ENCODE results near the gene CCDC178.

The CCDC178 gene

DNA sequence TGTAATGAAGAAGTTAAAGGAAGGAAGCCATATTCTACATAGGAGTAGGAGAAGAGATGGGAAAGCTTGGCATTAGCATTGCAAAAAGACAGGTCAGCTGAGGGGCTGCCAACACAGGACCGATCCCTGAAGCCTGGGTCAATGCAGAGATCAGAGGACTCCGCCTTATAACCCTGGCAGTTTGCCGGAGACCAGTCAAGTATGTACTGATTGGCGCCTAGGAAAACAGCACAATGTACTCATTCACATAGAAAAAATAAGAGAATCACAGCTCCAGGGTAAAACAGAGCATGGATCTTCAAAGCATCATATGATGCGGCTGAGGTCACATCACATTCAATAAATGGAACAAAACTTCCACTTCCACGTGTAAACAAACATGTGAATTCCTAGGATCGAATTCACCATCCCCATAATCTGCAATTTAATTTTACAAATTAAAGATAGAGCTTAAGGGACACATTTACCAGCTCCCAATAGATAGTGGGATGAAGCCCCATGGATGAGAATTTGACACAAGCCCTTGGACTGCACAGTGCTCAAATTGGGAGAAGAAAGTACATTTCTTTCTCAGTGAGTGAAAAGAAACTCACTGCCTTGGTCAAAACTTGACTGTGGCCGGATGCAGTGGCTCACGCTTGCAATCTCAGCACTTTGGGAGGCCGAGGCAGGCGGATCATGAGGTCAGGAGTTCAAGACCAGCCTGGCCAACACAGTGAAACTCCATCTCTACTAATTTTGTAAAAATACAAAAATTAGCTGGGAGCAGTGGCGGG, 532.7 kb downstream of the CCDC178 start:
- no peak for FAIRE-seq
- TF ChIP-seq POLR2A (IDR thresholded peaks at IDR 0.05; ENCODE audit: low read depth, low read length): no peak
- DNase-seq (ENCODE audit: insufficient read length, low spot score): no peak

DNA sequence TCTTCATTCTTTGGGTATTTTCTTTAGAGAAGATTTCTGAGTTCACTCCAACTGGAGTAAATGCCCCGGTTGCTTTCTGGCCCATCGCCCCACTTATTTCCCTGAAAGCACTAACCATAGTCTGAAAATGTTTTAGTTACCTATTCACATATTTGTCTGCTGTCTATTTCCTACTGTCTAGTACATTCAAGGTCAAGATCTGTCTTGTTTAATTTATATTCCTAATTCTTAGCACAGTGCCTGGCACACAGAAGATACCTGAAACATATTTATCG, 533.3 kb downstream of the CCDC178 start:
- TF ChIP-seq POLR2A (IDR thresholded peaks at IDR 0.05; ENCODE audit: low read depth, low read length): no peak
- DNase-seq (ENCODE audit: insufficient read length, low spot score): no peak
- no peak for FAIRE-seq

DNA sequence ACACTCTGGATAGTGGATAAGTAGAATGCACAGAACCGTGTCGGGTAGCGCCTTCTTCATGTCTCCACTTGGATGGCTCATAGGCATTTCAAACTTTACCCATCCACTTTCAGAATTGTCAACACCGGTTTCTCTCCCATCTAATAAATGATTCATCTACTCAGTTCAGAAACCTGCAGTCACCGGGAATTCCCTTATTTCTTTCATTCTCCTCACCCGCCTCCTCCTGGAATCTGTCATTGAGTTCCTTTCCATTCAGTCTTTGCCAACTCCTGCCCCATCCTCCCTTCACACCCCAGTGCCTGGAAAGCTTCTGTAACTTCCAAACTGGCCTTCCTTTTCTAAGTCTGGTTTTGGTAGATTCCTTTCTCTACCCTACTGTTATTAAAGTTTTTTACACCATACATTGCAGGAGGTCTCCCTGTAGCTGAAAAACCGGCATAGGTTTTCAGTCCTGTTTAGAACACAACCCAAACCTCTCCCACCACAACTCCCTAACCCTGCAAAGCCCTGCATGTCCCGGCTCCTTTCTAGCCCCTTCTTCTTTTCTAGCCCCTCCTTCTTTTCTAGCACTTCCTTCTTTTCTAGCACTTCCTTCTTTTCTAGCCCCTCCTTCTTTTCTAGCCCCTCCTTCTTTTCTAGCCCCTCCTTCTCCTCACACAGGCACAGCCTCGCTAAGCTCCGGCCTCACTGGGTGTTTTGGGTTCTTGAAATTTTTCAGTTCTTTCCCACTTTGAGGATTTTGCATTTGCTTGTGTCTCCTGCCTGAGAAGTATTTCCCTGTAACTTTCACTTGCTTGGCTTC, 533.8 kb downstream of the CCDC178 start:
- DNase-seq (ENCODE audit: insufficient read length, low spot score) (no peak), FAIRE-seq (no peak)
- TF ChIP-seq POLR2A (IDR thresholded peaks at IDR 0.05; ENCODE audit: low read depth, low read length): no peak

DNA sequence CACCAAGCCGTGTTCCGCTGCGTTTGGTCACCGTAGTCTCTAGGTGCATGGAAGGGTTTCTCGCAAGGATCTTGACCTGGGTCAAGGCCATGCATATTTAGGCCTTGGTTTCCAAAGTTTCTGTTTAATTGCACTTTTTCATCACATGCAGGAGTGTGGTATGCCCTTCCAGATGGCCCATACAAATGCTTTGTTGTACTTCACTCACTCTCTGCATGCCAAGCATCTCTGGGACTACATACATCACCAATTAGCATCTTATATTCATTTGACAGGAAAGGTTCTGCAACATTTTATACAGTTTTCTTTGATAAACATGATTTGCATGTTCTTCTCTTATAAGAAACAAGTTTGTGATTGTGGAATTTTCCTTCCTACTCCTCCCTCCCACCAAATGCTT, 534.9 kb downstream of the CCDC178 start:
- FAIRE-seq (no peak), DNase-seq (ENCODE audit: insufficient read length, low spot score) (no peak)
- no peak for TF ChIP-seq POLR2A (IDR thresholded peaks at IDR 0.05; ENCODE audit: low read depth, low read length)

- FAIRE-seq: no peak
- TF ChIP-seq POLR2A (IDR thresholded peaks at IDR 0.05; ENCODE audit: low read depth, low read length): no peak
- DNase-seq (ENCODE audit: insufficient read length, low spot score): no peak
Observed at GRCh38 chr18:32902568-32903330, 537.8 kb downstream of the CCDC178 start.

GRCh38 chr18:32899819-32900218, 540.7 kb downstream of the CCDC178 start:
- FAIRE-seq (no peak), DNase-seq (ENCODE audit: insufficient read length, low spot score) (no peak)
- no peak for TF ChIP-seq POLR2A (IDR thresholded peaks at IDR 0.05; ENCODE audit: low read depth, low read length)

DNA sequence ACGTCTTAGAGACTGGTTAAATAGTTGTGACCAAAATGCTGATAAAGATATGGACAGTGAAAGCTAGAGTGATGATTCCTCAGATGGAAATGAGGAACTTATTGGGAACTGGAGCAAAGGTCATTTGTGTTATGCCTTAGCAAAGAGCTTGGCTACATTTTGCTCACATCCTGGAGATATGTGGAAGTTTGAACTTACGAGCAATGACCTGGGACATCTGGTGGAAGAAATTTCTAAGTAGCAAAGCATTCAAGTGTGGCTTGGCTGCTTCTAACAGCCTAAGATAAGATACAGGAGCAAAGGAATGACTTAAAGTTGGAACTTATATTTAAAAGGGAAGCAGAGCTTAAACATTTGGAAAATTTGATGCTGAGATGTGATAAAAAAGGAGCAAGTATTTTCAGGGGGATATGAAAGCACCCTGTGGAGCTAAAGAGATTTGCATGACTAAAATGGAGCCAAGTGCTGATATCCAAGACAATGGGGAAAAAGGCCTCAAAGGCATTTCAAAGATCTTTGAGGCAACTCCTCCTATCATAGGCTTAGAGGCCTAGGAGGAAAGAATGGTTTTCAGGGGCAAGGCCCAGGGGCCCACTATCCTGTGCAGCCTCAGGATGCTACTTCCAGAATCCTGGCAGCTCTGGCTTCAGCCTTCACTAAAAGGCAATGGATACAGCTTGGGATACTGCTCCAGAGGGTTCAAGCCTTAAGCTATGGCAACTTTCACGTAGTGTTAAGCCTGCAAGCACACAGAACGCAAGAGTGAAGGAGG, 543.6 kb downstream of the CCDC178 start:
- TF ChIP-seq POLR2A (IDR thresholded peaks at IDR 0.05; ENCODE audit: low read depth, low read length): no peak
- no peak for FAIRE-seq
- DNase-seq (ENCODE audit: insufficient read length, low spot score): no peak

GRCh38 chr18:32893915-32894314, 546.6 kb downstream of the CCDC178 start:
- FAIRE-seq: no peak
- DNase-seq (ENCODE audit: insufficient read length, low spot score): no peak
- no peak for TF ChIP-seq POLR2A (IDR thresholded peaks at IDR 0.05; ENCODE audit: low read depth, low read length)

DNA sequence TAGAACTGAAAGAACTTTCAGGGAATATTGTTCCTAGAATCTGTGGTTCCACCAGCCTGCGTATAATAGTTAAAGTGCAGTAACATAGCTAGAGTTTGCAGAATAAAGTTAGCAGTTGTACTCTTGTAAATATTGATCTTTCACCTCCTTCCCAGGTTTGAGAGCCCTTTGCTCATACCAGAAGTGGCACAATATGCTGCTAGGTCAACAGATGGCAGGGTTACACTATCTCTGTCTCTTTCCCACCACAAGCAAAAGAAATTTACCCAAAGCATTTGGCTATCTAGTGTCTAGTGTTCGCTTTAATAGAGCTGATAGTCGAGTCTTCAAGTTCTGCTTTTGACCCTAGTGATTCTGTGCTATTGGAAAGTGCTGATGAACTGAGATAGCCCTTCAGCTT, 548.7 kb downstream of the CCDC178 start:
- FAIRE-seq (no peak), DNase-seq (ENCODE audit: insufficient read length, low spot score) (no peak)
- no peak for TF ChIP-seq POLR2A (IDR thresholded peaks at IDR 0.05; ENCODE audit: low read depth, low read length)

DNA sequence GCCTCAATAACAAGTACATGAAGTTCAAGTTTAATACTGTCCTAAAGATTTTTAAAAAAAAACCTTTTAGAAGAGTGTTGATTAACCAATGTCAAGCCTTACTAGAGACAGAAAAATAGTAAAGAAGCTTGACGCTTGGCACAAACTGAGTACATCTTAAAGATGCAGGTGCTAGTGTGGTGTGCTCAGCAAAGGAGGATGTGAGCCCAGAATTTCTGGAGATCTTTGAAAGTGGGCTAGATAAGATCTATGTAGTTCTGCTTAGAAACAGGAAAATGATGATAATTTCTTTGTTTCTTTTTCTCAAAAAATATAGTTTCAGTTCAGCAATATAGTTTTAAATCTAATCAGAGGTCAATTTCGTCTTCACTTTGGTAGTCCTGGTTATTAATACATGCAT, 549.4 kb downstream of the CCDC178 start:
- DNase-seq (ENCODE audit: insufficient read length, low spot score) (no peak), FAIRE-seq (no peak)
- no peak for TF ChIP-seq POLR2A (IDR thresholded peaks at IDR 0.05; ENCODE audit: low read depth, low read length)

DNA sequence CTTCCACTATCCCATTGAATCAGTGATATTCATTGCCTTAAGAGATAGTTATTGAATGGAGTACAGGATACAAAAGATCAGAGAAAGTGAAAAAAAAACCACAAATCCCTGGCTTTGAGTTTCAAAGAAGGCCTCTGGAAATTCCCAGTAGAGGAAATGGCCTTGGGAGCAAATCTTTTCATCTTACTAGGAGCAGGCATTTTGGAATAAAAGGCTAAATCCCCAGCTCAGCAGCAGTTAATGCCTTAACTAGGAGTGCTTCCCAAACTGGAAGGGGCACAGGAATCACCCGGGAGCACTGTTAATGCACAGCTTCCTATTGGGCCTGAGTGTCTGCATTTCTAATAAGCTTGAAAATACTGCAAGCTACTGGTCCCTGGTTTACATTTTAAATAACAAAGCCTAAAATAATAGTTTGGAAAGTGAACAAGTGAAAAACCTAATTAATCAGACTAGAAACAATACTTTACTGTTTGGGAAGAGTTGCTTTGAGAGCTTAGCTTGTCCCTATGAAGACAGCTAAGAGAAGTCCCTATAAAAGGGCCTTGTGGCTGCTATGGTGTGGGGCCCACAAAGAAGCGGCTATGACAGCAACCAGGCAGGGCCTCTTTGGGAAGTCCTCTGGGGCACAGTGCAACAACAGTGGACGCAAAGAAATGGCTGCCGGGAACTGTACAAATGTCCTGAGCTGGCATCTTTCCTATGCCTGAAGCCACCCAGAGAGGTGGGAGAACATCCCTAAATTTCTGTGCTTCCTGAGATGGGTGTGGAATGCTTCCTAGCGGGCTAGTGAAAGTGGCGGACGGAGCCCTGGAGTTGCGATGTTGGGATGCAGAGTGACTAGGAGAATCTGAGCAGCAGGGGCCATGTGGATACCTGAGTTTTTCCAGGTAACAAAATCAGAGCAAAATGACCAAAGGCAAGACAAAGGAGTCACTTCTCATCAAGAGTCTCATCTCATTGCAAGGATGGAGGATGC, 550.6 kb downstream of the CCDC178 start:
- DNase-seq (ENCODE audit: insufficient read length, low spot score) (no peak), FAIRE-seq (no peak)
- no peak for TF ChIP-seq POLR2A (IDR thresholded peaks at IDR 0.05; ENCODE audit: low read depth, low read length)

GRCh38 chr18:32888306-32888705, 552.2 kb downstream of the CCDC178 start:
- no peak for FAIRE-seq
- DNase-seq (ENCODE audit: insufficient read length, low spot score): no peak
- no peak for TF ChIP-seq POLR2A (IDR thresholded peaks at IDR 0.05; ENCODE audit: low read depth, low read length)

All from H54 (cell line).